Measurements from ENCODE around the gene MAP2K5. TPM values are rescaled to one million over a fixed set of nuclear protein-coding genes. Genes with fewer than 3 reads are reported as not detected.

MAP2K5 gene
- total RNA-seq, 3 donors from 2014 or later, result 13.0 to 14.6 (median 14.2) TPM

DNA sequence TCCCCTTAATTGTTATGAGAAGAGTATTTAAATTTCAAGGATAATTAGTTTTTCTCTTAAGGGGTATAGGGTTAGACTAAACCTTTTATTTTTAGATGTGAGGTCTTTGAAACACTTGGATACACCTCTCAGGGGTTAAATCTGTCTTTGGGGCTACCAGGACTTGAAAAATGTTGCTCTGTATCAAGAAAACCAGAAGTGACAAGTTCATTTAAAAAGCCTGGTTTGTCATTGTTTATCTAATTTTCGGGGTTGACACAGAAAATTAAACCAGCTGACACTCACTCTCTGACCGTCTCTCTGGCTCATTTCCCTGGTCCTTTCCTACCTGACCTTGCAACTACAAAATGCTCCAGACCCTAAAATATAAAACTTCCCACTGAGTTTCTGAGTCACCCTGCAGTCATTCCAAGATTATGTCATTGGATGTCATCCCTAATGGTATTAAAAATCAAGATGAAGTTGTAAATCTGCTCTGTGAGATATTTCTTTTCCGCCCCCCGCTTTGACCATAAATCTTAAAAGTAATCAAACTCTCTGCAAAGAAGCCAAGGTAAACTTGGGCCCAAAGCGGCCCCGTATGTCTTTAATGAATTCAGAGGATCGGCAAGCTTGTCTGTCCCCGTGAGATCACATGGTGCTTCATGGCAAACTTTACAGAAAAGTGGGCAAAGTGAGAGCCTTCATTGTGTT lies 249.9 kb downstream of the MAP2K5 start:
- DNase-seq (no peak), ATAC-seq (no peak)
- Mint-ChIP-seq H3K27me3 (ENCODE audit: low read depth) (no peaks in the 10 kb centered on the region), H3K9me3 (peaks cover 10% of the 10 kb centered on the region), H3K36me3 (ENCODE audit: insufficient read depth) (peaks cover 18% of the 10 kb centered on the region), H3K4me3 (no peak overlapping the region), H3K4me1 (ENCODE audit: low read depth) (no peaks in the 10 kb centered on the region)

DNA sequence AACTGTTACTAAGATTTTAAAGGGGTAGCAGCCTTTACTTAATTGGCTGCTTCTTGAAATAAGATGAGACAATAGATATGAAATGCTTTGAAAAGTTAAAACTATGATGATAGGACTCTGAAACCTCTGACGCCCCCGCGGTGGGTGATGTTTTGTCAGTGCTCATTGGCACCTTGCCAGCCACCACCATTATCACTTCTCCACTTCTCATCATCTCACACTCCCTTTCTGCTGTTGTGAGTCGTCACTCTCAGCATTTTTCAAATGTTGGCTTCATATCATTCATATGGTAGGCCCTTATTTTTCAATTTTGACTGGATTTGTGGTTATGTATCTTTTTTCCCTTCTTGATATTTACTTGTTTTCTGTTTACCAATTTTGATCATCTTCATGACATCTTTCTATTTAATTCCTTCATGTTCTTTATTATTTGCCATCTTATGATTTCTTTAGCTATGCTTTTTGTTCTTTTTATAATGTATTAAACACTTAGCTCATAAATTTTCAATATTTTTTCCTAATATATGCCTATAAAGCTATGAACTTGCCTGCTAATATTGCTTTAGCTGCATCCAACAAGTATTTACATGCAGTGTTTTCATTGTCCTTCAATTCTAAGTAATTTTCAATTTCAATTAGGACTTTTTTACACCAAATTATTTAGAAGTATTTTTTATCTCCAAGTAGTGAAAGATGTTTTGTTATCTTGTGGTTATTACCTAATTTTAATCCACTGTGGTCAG lies 252.5 kb downstream of the MAP2K5 start:
- Mint-ChIP-seq H3K4me3 (no peak overlapping the region), H3K9me3 (peaks cover 10% of the 10 kb centered on the region), H3K4me1 (ENCODE audit: low read depth) (no peaks in the 10 kb centered on the region), H3K27me3 (ENCODE audit: low read depth) (no peaks in the 10 kb centered on the region), H3K36me3 (ENCODE audit: insufficient read depth) (peaks cover 16% of the 10 kb centered on the region)
- DNase-seq, result no peak
- ATAC-seq, result peak; percentile 53 to 73

DNA sequence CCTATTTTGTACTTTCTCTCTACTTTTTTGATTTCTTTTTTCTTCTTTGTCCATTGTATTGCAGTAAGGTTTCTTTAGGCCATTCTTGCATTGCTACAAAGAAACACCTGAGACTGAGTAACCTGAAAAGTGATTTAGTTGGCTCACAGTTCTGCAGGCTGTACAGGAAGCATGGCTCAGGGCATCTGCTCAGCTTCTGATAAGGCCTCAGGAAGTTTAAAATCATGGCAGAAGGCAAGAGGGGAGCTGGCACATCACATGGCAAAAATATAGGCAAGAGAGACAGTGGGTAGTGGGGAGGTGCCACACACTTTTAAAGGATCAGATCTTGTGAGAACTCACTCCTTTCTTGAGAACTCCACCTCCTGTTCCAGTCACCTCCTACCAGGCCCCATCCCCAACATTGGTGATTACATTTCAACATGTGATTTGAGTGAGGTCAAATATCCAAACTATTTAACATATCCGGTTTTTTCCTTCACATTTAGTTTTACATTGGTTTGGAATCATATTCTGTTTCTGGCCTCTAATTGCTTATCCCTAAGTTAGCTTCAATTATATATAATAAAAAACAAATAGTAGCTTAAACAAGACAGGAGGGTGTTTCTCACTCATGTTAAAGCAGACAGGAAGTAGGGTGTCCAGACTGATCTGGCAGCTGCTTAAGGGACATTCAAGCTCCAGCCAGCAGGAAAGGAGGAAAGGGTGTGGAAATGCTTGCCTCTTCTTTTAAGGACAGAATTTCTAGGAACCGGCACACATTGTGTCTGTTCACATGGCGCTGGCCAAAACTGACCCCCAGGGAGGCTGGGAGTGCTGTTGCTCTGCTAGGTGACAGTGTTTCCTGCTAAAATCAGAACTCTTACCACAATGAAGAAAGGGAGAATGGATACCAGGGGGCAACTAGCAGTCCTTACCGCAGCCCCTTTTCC lies 254.0 kb downstream of the MAP2K5 start:
- Mint-ChIP-seq H3K4me1 (ENCODE audit: low read depth) (no peaks in the 10 kb centered on the region), H3K4me3 (no peak overlapping the region), H3K27me3 (ENCODE audit: low read depth) (no peaks in the 10 kb centered on the region), H3K36me3 (ENCODE audit: insufficient read depth) (peaks cover 14% of the 10 kb centered on the region), H3K9me3 (peaks cover 10% of the 10 kb centered on the region)
- ATAC-seq, result no peak
- no peak for DNase-seq

DNA sequence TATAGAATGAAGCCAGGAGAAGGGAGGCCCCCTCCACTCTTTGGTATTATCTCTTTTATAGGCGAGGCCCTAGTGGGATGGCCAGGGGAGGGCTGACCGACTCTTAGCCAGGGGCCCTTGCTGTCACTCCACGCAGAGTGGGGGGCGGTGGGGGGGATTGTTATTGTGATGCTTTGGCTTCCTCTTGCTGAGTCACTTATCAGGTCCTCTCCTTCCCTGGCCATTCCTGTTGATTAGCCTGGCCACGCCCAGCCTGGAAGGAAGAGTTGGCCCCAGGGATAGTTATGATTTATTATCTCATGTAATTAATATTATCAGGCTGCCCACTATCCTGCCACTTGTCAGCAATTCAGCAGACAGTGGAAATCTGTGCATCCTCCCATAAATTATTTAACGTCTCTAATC lies 257.3 kb downstream of the MAP2K5 start:
- Mint-ChIP-seq H3K9me3 (peaks cover 9% of the 10 kb centered on the region), H3K36me3 (ENCODE audit: insufficient read depth) (peaks cover 6% of the 10 kb centered on the region), H3K4me3 (no peak overlapping the region), H3K4me1 (ENCODE audit: low read depth) (no peaks in the 10 kb centered on the region), H3K27me3 (ENCODE audit: low read depth) (no peaks in the 10 kb centered on the region)
- no peak for DNase-seq
- ATAC-seq, result no peak

DNA sequence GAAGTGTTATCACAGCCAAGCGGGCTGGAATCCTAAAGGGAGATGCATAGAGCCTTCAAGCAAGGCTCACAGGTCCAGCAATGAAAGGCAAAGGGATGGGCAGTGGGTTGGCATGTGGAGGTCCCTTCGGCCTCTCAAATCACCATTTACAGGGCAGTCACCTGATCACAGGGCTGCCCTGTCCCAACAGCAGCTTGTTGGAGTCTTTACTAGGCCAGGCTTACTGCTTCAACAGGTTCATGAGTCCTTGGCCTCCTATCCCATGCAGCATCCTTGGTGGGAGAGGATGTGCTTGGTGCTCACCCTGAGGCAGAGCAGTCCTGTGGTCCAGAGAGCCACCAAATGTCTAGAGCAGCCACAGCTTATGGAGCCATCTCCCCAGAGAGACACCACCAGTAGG lies 258.6 kb downstream of the MAP2K5 start:
- Mint-ChIP-seq H3K4me3 (no peak overlapping the region), H3K9me3 (no peaks in the 10 kb centered on the region), H3K27me3 (ENCODE audit: low read depth) (no peaks in the 10 kb centered on the region), H3K4me1 (ENCODE audit: low read depth) (no peaks in the 10 kb centered on the region), H3K36me3 (ENCODE audit: insufficient read depth) (peaks cover under 1% of the 10 kb centered on the region)
- DNase-seq (no peak), ATAC-seq (no peak)

DNA sequence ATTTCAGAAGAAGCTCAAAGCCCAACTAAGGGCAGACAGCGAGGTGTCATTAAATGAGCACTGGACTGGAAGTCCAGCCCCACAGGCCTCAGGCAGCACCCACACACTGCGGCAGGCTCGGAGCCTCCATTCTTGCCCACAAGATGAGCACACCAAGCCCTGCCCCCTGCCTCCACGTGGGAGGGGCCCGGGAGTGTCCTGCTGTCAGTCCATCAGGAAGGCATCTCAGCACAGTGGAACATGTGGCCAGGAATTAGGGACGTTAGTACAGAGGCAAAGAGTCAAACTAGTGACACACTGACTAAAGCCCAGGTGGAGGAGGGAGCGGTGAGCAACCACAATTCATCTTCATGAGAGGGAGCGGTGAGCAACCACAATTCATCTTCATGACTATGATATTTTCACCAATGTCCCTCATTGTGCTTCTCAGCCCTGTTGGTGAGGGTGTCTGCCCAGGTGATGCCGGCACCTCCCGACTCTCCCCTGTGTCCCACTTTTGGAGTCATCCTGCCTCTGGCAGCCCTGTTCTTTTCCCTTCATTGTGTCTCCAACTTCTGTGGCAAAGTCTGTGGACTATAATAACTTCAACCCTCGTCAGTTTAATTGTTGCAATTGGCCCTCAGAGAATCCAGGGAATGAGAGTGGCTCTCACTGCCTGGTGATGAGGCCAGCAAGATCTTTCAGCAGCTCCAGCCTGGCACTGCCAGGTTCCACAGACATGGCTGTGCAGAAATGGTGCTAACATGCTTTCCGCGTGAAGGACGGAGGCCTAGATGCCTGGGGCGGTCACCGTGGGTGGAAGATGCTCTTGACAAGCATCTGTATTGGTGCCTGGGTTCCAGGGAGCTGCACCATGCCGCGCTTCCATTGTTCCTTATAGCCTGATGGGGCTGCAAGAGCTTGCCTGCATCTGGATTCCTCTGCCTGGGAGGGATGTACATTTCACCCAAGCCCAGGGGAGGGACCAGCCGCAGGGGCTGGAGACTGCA lies 259.7 kb downstream of the MAP2K5 start:
- ATAC-seq (no peak), DNase-seq (no peak)
- no peak overlapping the region for H3K4me3 Mint-ChIP-seq
- no peaks in the 10 kb centered on the region for H3K27me3 Mint-ChIP-seq (ENCODE audit: low read depth)
- H3K36me3 Mint-ChIP-seq (ENCODE audit: insufficient read depth), result no peaks in the 10 kb centered on the region
- H3K4me1 Mint-ChIP-seq (ENCODE audit: low read depth), result no peaks in the 10 kb centered on the region
- H3K9me3 Mint-ChIP-seq, result no peaks in the 10 kb centered on the region

DNA sequence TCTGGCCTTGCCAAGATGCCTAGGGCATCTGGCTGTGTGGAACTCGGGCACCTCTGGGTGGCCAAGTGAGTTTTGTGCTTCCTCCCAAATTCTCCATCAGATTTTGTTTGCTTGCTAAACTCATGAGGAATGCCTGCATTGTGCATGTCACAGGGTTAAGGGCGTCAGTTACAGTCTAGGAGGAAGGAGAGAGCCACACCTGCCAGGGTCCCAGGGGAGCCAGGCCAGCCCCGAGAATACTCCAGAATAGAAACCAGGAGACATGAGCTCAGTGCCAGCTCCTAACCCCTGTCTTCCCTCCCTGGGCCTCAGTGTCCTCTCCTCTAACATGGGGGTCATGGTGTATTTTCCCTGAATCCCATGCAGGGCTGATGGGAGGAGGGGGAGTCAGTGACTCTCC lies 260.8 kb downstream of the MAP2K5 start:
- H3K27me3 Mint-ChIP-seq (ENCODE audit: low read depth), result no peaks in the 10 kb centered on the region
- DNase-seq (no peak), ATAC-seq (no peak)
- H3K4me1 Mint-ChIP-seq (ENCODE audit: low read depth), result no peaks in the 10 kb centered on the region
- no peaks in the 10 kb centered on the region for H3K9me3 Mint-ChIP-seq
- peaks cover 4% of the 10 kb centered on the region for H3K36me3 Mint-ChIP-seq (ENCODE audit: insufficient read depth)
- H3K4me3 Mint-ChIP-seq, result no peak overlapping the region

DNA sequence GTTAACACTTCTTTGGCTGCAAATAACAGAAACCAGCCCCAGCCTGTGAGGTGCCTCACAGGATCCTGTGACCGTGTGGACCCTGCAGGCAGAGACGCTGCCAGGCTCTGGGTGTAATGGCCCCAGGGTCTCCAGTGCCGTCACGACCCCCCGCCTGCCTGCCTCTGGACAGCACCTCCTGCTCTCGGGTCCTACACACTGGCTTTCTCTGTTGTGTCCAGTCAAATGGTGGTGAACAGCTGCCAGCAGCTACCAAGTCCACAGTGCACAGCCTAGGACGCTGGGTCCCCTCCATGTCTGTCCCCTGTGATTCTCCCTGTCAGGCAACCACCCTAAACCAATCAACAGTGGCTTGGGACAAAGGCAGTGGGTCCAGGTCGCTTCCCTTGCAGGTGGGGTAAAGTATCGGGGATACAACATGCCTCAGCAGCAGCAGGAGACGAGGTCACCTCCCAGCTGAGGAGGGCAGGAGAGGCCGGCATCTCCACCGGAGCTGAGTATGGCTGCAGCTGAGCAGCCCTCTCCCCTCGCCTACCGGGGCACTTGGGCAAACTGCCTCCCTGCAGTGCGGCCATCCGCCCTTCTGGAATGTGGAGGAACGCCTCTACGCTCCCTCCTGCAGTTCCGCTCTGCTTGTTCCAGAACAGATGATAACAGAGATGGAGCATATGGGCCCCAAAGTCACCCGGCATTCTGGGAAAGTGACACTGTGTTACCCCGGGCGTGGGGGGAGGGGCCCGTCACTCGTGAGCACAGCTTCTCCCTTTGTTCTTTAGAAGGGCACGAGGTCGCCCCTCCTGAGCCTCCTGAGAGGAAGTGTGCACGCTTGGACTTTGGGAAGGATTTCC lies 261.7 kb downstream of the MAP2K5 start:
- H3K9me3 Mint-ChIP-seq, result no peaks in the 10 kb centered on the region
- ATAC-seq (no peak), DNase-seq (no peak)
- no peaks in the 10 kb centered on the region for H3K27me3 Mint-ChIP-seq (ENCODE audit: low read depth)
- peaks cover 7% of the 10 kb centered on the region for H3K36me3 Mint-ChIP-seq (ENCODE audit: insufficient read depth)
- no peak overlapping the region for H3K4me3 Mint-ChIP-seq
- H3K4me1 Mint-ChIP-seq (ENCODE audit: low read depth), result no peaks in the 10 kb centered on the region

DNA sequence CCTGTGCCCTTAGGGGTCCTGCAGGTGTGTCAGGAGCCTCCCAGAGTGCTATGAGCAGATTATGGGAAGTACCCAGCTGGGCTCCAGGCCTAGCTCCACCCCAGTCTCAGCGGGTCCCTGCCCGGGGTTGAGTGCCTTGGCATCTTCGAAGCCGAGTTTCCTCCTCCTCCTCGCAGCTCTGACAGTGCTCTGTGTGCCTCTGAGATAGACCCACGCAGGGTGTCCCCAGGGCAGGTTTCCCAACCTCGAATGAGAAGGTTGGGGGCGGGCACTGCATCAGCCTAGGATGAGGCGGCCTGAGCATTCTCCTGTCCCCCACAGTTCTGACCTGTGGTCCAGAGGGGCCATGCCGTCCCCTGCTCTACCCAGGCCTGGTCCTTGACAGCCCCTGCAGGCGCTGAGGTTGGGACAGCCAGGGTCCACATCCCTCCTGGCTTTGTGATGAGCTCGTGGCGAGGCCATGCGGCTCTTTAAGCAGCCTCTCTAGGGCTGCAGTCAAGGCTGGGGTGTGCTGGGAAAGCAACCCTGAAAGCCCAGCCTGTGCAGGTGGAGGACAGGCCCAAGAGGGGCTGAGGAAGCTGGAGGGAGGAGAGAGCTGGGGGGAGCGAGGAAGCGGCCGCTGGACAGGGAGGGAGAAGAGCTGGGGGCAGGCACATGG lies 262.6 kb downstream of the MAP2K5 start:
- DNase-seq, result no peak
- peaks cover 7% of the 10 kb centered on the region for H3K36me3 Mint-ChIP-seq (ENCODE audit: insufficient read depth)
- no peaks in the 10 kb centered on the region for H3K27me3 Mint-ChIP-seq (ENCODE audit: low read depth)
- H3K4me3 Mint-ChIP-seq, result no peak overlapping the region
- ATAC-seq, result no peak
- no peaks in the 10 kb centered on the region for H3K9me3 Mint-ChIP-seq
- H3K4me1 Mint-ChIP-seq (ENCODE audit: low read depth), result no peaks in the 10 kb centered on the region

DNA sequence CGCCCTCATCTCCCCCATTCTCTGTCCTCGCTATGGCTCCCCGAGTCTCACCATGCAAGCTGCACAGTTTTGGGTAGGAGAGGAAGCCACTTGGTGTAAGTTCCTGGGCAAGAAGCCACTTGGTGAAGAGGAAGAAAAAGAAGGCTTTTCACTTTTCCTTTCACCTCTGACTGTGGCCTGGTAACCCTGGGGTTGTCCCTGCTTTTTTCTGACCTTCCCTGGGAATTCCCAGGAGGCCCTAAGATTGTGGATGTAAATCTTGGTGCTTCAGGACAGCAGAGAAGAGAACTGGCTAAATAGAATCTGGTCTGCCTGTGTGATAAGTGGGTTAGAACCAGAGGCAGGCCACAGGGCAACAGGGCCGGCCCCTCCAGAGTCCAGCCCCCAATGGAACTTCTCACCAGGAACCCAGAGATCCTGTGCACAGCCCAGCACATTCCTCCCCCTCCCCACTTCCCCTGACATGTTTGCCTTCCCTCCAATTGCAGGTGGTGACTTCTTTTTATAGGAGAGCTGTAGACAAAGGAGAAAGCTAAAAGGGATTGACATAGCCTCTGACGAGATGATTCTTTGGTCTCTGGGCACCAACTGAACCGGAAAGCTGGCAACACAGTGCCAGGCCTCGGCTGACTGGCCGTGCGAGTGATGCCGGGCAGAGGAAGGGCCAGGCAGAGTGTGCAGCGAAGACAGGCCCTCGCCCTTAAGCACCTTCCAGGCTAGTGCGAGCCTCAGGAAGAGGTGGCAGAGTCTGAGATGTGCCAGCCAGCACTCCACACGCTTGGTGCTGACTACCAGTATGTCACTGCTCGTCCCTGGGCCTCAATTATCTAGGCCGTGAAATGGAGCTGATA lies 263.4 kb downstream of the MAP2K5 start:
- no peak overlapping the region for H3K4me3 Mint-ChIP-seq
- no peaks in the 10 kb centered on the region for H3K9me3 Mint-ChIP-seq
- no peaks in the 10 kb centered on the region for H3K4me1 Mint-ChIP-seq (ENCODE audit: low read depth)
- H3K27me3 Mint-ChIP-seq (ENCODE audit: low read depth), result no peaks in the 10 kb centered on the region
- no peak for DNase-seq
- ATAC-seq, result no peak
- H3K36me3 Mint-ChIP-seq (ENCODE audit: insufficient read depth), result peaks cover 7% of the 10 kb centered on the region

DNA sequence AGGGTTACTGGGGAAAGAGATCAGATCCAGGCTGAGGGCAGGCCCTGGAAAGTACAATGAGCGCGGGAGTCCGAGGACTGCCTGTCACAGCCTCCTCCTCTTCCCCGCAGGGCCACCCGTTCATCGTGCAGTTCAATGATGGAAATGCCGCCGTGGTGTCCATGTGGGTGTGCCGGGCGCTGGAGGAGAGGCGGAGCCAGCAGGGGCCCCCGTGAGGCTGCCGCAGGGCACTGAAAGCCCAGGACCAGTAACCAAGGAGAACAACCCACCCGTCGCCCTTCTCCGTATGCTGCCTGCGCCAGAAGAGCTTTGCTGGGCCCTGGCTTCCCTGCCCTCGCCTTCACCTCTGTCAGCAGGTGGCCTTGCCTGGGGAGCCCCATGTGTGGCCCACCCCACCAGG lies 264.0 kb downstream of the MAP2K5 start:
- peaks cover 7% of the 10 kb centered on the region for H3K36me3 Mint-ChIP-seq (ENCODE audit: insufficient read depth)
- H3K4me1 Mint-ChIP-seq (ENCODE audit: low read depth), result no peaks in the 10 kb centered on the region
- DNase-seq (no peak), ATAC-seq (no peak)
- H3K27me3 Mint-ChIP-seq (ENCODE audit: low read depth), result no peaks in the 10 kb centered on the region
- no peaks in the 10 kb centered on the region for H3K9me3 Mint-ChIP-seq
- H3K4me3 Mint-ChIP-seq, result no peak overlapping the region

DNA sequence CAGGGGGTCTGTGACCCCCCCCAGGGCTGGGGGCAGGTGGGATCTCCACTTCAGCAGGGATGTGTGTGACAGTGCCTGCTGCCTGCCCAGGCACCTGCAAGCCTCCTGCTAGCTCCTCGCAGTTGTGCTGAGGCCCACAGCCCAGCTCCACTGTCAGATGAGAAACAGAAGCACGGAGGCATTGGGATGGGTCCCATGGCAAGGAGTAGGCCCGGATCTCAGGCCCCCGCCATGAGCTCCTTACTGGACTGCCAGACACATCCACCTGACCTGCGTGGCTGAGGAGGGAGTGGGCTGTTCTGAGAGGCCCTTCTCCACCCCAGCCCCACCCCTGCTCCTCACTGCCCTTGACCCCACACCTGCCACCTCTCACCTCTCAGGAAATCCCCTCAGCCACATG lies 264.6 kb downstream of the MAP2K5 start:
- H3K9me3 Mint-ChIP-seq, result no peaks in the 10 kb centered on the region
- no peak overlapping the region for H3K4me3 Mint-ChIP-seq
- peaks cover 2% of the 10 kb centered on the region for H3K27me3 Mint-ChIP-seq (ENCODE audit: low read depth)
- ATAC-seq (no peak), DNase-seq (no peak)
- peaks cover 7% of the 10 kb centered on the region for H3K36me3 Mint-ChIP-seq (ENCODE audit: insufficient read depth)
- H3K4me1 Mint-ChIP-seq (ENCODE audit: low read depth), result no peaks in the 10 kb centered on the region
